ENCODE measurements around the gene SETBP1. TPM values are rescaled to one million over a fixed set of nuclear protein-coding genes. Genes with fewer than 3 reads are reported as not detected.
A peak's percentile ranks its signal among the peaks of the same experiment; 100 is the strongest.

Gene SETBP1
- 16.2 TPM for total RNA-seq

DNA sequence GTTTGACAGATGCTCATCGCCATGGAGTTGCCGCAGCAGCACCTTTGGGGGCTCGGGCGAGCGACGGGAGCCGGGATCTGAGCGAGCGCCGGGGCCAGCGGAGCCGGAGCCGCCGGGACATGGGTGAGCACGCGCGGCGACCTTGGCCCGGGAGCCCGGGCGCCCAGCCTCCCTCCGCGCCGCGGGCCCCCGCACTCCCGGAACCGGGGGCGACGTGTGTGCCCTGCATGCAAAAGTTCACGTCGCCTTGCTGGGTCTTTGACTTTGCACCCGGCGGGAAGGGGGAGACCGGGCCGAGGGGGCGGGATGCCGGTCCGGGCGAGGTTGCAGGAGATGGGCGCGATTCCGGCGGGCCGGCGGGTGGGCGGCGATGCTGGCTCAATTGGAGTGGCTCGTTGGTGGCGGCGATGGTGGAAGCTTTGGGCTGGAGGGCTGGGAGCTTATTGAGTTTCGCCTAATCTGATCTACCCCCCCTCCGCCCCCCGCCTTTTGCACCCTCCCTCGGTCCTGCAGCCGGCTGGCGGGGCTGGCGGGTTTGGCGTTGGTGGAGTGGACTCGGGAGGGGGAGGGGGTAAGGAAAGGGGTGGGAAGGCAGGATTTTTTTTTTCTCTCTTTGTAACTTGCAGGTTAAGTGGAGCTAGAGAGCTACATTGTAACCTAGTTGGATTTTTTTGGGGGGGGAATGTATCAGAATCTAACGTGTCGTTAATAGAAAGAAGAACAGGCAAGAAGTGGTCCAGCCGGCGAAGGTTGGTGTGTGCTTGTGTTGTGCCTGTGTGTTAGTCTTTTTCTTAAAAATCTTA lies at the start of gene SETBP1:
Gene SETBP1, plus strand, starts transcription at position 616 of the 803 bp plus-strand sequence. CDS start 20,459 bp downstream, outside the sequence.
- DNase-seq (ENCODE audit: low read depth in 2 of 3, low spot score in 2 of 3), result peak in 2 of 3 donors; percentile 49 to 72

- no peak for DNase-seq (ENCODE audit: low read depth in 2 of 3, low spot score in 2 of 3)
These were observed 48.1 kb upstream of the SETBP1 start for GRCh38 chr18:44632469-44633145.

GRCh38 chr18:44635546-44635945 lies 45.1 kb upstream of the SETBP1 start:
- no peak for DNase-seq (ENCODE audit: low read depth in 2 of 3, low spot score in 2 of 3)

GRCh38 chr18:44636241-44636640 lies 44.4 kb upstream of the SETBP1 start:
- no peak for DNase-seq (ENCODE audit: low read depth in 2 of 3, low spot score in 2 of 3)

- no peak for DNase-seq (ENCODE audit: low read depth in 2 of 3, low spot score in 2 of 3)
These were observed 43.3 kb upstream of the SETBP1 start for GRCh38 chr18:44637210-44638033.

DNA sequence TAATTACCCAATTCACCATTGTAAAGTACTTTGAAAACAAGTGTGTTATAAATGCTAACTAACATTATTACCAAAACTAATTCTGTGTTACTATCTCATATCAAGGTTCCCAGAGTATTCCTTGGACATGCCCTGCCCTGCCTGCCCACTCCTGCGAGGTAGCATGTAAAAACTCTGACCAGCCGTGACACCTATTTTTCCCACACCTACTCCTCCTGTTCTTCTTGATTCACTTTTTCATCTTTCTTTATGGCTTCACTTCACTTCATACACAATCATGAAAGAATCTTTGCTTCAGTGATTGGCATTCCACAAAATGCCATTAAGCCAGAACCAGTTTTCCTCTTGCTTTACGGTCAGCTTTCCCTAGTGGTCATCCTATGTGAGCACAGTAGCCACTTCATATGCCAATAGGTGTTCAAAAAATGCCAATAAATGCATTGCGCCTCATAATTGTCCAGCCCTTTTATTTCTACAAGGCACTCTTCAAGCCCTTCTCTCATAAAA lies 42.6 kb upstream of the SETBP1 start:
- no peak for DNase-seq (ENCODE audit: low read depth in 2 of 3, low spot score in 2 of 3)

DNA sequence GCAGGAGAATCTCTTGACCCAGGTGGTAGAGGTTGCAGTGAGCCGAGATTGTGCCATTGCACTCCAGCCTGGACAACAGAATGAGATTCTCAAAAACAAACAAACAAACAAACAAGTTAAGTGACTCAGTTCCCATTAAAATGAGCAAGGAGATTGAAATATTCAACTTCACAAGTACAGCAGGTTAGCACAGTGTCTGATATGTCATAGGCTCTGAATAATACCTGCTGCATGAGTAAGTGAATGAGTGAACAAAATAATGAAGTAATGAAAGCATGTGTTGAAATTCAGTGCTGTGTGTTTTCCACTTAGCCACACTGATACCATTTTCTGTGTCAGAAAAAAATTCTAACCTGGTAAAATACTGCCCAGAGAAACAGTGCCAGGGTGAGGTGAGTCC lies 41.9 kb upstream of the SETBP1 start:
- no peak for DNase-seq (ENCODE audit: low read depth in 2 of 3, low spot score in 2 of 3)

DNA sequence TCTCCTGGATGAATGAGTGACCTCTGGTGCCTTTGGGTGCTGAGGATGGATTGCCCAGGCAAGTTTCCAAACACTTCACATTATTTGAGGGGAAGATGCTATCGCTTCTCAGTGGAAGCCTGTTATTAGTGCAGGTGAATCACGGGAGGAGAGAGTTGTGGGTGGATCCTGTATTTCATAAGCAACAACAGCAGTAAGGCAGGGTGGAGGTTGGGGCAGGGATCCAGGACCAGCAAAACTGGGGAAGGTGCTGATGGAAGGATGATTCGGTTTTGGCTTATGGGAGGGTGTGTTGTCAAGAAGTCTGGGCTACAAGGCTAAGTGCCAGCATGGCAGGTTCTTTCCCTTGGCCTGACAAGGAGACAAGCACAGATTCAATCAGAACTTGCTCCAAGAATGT lies 37.7 kb upstream of the SETBP1 start:
- DNase-seq (ENCODE audit: low read depth in 2 of 3, low spot score in 2 of 3), result no peak

DNA sequence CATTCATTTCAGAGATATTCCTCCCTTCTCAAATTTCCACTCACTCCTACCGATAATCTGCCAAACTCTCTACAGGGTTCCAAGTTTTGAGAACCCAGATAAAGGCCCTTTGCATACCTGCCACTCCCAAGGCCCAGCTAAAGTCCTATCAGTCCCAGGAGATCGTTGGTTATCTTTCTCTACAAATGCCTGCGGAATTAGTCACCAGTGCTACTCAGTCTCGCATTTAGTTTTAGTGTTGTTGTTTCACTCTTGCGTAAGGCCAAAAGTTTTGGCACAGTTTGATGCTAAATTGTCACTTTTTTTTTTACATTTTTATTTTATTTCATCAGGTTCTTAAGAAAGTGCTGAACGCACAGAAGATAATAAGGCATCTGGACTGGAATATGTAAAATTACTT lies 29.2 kb upstream of the SETBP1 start:
- DNase-seq (ENCODE audit: low read depth in 2 of 3, low spot score in 2 of 3), result no peak

GRCh38 chr18:44651918-44652572 lies 28.6 kb upstream of the SETBP1 start:
- no peak for DNase-seq (ENCODE audit: low read depth in 2 of 3, low spot score in 2 of 3)

- no peak for DNase-seq (ENCODE audit: low read depth in 2 of 3, low spot score in 2 of 3)
These were observed 28.0 kb upstream of the SETBP1 start for GRCh38 chr18:44652722-44653121.

DNA sequence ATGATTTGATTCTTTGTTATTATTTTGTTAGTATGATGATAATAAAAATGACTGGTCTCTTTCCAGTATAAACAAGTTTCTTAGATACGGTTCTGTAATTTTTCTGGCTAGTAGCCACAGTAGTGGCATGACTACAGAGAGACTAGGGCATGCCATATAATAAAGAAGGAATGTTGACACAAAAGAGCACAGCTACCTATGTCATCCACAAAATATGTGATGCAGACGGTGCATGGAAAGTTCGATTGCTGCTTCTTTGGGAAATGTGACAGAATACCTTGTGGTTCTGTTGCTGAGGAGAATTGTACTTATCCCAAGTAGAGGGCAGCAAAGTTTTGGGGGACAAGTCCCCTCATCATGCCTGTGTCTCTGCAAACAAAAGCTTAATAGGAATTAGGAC lies 26.1 kb upstream of the SETBP1 start:
- no peak for DNase-seq (ENCODE audit: low read depth in 2 of 3, low spot score in 2 of 3)

DNA sequence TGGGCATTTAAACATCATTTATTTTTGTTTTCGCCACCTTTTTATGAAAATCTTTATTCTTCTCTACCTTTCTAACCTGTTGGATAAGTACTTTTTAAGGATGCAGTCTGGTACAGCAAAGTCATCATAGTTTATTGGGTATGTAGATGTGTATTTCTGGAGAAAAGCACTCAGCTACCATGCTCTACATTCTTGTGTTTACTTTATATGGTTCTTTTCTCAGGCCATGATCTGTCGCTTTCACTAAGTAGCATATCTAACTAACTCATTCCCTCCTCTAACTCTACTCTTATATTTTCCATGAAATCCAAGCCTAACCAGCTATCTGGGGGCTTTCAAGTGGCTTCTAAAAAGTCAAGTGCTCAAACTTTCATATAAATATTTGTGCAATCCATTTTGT lies 25.3 kb upstream of the SETBP1 start:
- DNase-seq (ENCODE audit: low read depth in 2 of 3, low spot score in 2 of 3), result no peak

- no peak for DNase-seq (ENCODE audit: low read depth in 2 of 3, low spot score in 2 of 3)
These were observed 20.9 kb upstream of the SETBP1 start for GRCh38 chr18:44659771-44660170.

DNA sequence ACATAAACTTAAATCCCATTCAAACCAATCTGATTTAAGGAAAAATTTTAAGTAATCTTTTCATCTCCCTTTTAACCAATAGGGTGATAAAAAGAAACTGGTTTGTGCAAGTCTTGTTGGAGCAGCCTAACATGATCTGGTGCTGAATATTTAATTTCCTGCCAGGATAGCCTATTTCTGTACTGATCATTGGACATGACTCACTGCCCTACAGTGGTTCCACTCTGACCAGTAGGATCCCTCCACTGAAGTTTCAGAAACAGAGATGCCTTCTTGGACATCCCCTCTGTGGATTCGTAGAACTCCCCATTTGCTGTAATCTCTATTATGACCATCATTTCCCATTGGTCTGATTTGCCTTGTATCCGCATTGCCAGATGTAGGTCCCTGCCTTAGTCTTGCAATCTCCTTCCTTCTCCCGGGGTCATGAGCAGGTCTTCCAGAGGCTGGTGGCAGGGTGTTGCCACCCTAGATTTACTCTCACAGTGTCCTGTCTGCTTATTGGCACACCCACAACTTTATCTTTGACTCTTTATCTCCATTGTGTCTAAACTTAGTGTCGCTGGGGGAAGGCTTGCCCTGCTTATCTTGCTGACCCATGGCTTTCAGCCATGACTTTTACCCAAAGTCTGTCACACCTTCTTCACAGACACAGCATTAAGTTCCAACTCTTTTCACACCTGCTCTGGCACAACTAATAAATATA lies 12.3 kb upstream of the SETBP1 start:
- no peak for DNase-seq (ENCODE audit: low read depth in 2 of 3, low spot score in 2 of 3)

GRCh38 chr18:44671914-44672313 lies 8.8 kb upstream of the SETBP1 start:
- DNase-seq (ENCODE audit: low read depth in 2 of 3, low spot score in 2 of 3), result no peak

- DNase-seq (ENCODE audit: low read depth in 2 of 3, low spot score in 2 of 3), result no peak
These were observed 8.2 kb upstream of the SETBP1 start for GRCh38 chr18:44672506-44672905.

GRCh38 chr18:44673256-44673880 lies 7.3 kb upstream of the SETBP1 start:
- no peak for DNase-seq (ENCODE audit: low read depth in 2 of 3, low spot score in 2 of 3)

GRCh38 chr18:44677933-44678332 lies 2.8 kb upstream of the SETBP1 start:
- DNase-seq (ENCODE audit: low read depth in 2 of 3, low spot score in 2 of 3), result no peak

GRCh38 chr18:44678725-44679055 lies 2.0 kb upstream of the SETBP1 start:
- no peak for DNase-seq (ENCODE audit: low read depth in 2 of 3, low spot score in 2 of 3)
